ENCODE measurements around the gene RHBDD1.

Gene RHBDD1

DNA sequence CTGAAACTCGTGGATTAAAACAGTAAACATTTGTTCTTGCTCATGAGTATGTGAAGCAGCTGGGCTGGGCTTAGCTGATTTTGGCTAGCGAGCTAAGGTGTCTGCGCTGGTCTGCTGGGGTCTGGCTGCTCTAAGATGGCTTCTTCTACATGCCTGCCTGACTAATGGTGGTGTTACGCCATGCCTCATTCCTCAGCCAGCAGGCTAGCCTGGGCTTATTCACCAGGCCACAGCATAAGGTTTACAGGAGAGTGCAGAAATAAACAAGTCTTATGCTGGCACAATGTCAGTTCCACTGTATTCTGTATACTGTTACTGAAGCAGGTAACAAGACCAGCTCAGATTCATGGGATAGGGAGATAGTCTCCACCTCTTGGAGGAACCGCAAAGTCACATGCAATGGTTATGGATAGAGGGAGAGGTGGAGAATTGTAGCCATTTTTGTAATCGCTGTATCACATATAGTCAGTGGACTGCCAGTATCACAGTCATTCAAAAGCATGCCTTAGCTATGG, 80.0 kb downstream of the RHBDD1 start:
- Histone ChIP-seq H3K79me2 (ENCODE audit: control insufficient read depth, insufficient read depth, low read length) (no peaks in the 10 kb centered on the region), H2BK120ac (ENCODE audit: low read depth, low read length) (no peak overlapping the region), H2AK5ac (ENCODE audit: low read length) (no peak overlapping the region), H3K4ac (ENCODE audit: low read depth, low read length) (no peak overlapping the region), H3K36me3 (ENCODE audit: control insufficient read depth, insufficient read depth, low read length) (no peaks in the 10 kb centered on the region), H3K27ac (ENCODE audit: low read depth, low read length) (no peak overlapping the region), H3K27me3 (ENCODE audit: insufficient read depth, low read length, poor library complexity) (no peaks in the 10 kb centered on the region), H2BK15ac (replicated peaks; ENCODE audit: low read depth) (no peak overlapping the region), H3K9ac (ENCODE audit: low read length) (no peak overlapping the region), H2BK5ac (ENCODE audit: low read length) (no peak overlapping the region), H4K8ac (ENCODE audit: low read depth, low read length) (no peak overlapping the region), H4K5ac (ENCODE audit: low read length) (no peak overlapping the region), H3K4me3 (ENCODE audit: low read length) (no peak overlapping the region), H3K18ac (ENCODE audit: low read length) (no peak overlapping the region), H3K4me2 (ENCODE audit: low read length) (no peak overlapping the region), H3K23ac (ENCODE audit: low read length) (no peak overlapping the region), H3K79me1 (ENCODE audit: low read length) (no peaks in the 10 kb centered on the region), H3K56ac (ENCODE audit: low read length) (no peak overlapping the region), H3K4me1 (ENCODE audit: control insufficient read depth, low read depth, low read length) (no peaks in the 10 kb centered on the region)
- DNase-seq, result no peak
- no CpG with 5 or more reads among the region's 6 CpGs for WGBS (ENCODE audit: extremely low coverage, insufficient coverage, low lambda C conversion rate)

DNA sequence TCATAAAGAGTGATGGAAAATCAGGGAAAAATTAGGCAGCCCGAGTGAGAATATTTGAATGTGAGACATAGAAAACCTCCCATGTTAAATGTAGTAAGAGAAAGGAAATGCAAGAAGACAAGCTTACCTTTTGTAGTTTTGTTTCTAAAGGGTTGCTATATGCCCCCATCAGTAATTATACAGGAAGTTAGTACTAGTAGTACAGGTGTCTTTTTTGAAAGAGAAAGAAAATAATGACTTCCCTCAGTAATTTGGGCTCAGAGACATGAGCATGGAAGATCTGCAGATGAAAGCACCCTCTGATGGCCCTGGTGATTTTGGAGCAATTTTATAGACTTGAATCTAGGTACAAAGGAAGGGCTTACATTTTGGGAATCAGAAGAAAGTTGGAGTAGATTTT, 80.8 kb downstream of the RHBDD1 start:
- Histone ChIP-seq H3K4me1 (ENCODE audit: control insufficient read depth, low read depth, low read length) (no peaks in the 10 kb centered on the region), H2BK15ac (replicated peaks; ENCODE audit: low read depth) (no peak overlapping the region), H3K4me2 (ENCODE audit: low read length) (no peak overlapping the region), H3K79me1 (ENCODE audit: low read length) (no peaks in the 10 kb centered on the region), H2BK5ac (ENCODE audit: low read length) (no peak overlapping the region), H3K27me3 (ENCODE audit: insufficient read depth, low read length, poor library complexity) (no peaks in the 10 kb centered on the region), H3K18ac (ENCODE audit: low read length) (no peak overlapping the region), H2AK5ac (ENCODE audit: low read length) (no peak overlapping the region), H3K27ac (ENCODE audit: low read depth, low read length) (no peak overlapping the region), H3K9ac (ENCODE audit: low read length) (no peak overlapping the region), H3K56ac (ENCODE audit: low read length) (no peak overlapping the region), H3K23ac (ENCODE audit: low read length) (no peak overlapping the region), H3K79me2 (ENCODE audit: control insufficient read depth, insufficient read depth, low read length) (no peaks in the 10 kb centered on the region), H4K8ac (ENCODE audit: low read depth, low read length) (no peak overlapping the region), H2BK120ac (ENCODE audit: low read depth, low read length) (no peak overlapping the region), H3K4ac (ENCODE audit: low read depth, low read length) (no peak overlapping the region), H3K36me3 (ENCODE audit: control insufficient read depth, insufficient read depth, low read length) (no peaks in the 10 kb centered on the region), H3K4me3 (ENCODE audit: low read length) (no peak overlapping the region), H4K5ac (ENCODE audit: low read length) (no peak overlapping the region)
- WGBS (ENCODE audit: extremely low coverage, insufficient coverage, low lambda C conversion rate), result no CpG with 5 or more reads among the region's 1 CpG
- DNase-seq, result no peak

DNA sequence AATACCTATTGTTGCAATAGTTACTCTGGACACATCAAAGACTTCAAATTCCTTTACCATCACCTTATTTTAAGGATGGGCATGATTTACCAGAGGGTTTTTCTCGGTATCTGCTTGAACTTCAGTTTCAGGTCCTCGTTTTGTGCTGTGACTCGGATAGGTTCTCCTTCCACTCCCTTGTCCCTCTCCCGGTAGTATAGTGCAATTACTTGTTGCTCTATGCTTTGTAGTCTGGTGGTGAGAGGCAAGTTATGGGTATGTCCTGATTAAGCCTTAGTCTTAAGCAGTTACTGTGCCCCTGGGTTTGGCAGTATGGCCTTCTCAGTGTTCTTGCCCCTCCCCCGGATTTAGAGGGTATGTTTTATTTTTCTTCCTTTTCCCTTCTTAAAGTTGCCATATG, 96.6 kb downstream of the RHBDD1 start:
- Histone ChIP-seq H3K18ac (ENCODE audit: low read length) (no peak overlapping the region), H3K56ac (ENCODE audit: low read length) (no peak overlapping the region), H3K4ac (ENCODE audit: low read depth, low read length) (no peak overlapping the region), H3K79me1 (ENCODE audit: low read length) (no peaks in the 10 kb centered on the region), H2BK5ac (ENCODE audit: low read length) (no peak overlapping the region), H3K23ac (ENCODE audit: low read length) (no peak overlapping the region), H4K8ac (ENCODE audit: low read depth, low read length) (no peak overlapping the region), H3K9ac (ENCODE audit: low read length) (no peak overlapping the region), H2BK120ac (ENCODE audit: low read depth, low read length) (no peak overlapping the region), H2AK5ac (ENCODE audit: low read length) (no peak overlapping the region), H3K4me2 (ENCODE audit: low read length) (no peak overlapping the region), H2BK15ac (replicated peaks; ENCODE audit: low read depth) (no peak overlapping the region), H3K4me3 (ENCODE audit: low read length) (no peak overlapping the region), H3K4me1 (ENCODE audit: control insufficient read depth, low read depth, low read length) (no peaks in the 10 kb centered on the region), H3K27ac (ENCODE audit: low read depth, low read length) (no peak overlapping the region), H4K5ac (ENCODE audit: low read length) (no peak overlapping the region), H3K36me3 (ENCODE audit: control insufficient read depth, insufficient read depth, low read length) (no peaks in the 10 kb centered on the region), H3K79me2 (ENCODE audit: control insufficient read depth, insufficient read depth, low read length) (no peaks in the 10 kb centered on the region), H3K27me3 (ENCODE audit: insufficient read depth, low read length, poor library complexity) (no peaks in the 10 kb centered on the region)
- no peak for DNase-seq
- WGBS (ENCODE audit: extremely low coverage, insufficient coverage, low lambda C conversion rate), result no CpG with 5 or more reads among the region's 5 CpGs

DNA sequence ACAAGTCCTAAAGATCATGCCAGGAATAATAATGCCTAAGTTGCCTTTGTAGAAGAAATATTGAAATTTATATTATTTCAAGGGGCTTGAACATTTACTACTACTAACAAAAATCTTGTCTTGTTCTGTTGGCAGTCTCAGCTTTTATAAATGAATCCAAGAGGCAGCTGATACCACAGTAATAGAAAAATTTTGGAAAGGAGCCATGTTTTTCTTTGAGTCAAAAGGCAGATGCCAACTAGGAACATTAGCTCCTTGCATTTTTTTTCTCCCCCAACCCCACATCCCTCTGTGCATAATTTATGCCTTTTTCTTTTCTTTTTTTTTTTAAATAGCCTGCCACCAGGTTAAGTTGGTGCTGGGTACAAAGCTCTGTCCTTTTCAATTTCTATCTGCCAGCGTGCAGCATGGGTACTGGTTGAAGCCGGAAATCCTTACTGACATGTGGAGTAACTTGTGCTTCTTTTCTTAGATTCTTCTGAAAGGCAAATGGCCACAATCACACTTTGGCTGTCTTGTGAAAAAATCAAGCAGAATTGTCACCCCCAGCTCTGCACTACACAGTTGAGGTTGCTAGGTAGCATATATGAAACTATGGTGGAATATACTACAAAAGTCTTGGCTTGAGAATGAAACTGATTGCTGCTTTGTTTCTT, 98.8 kb downstream of the RHBDD1 start:
- no peak overlapping the region for H4K5ac ChIP-seq (ENCODE audit: low read length)
- H3K27me3 ChIP-seq (ENCODE audit: insufficient read depth, low read length, poor library complexity), result no peaks in the 10 kb centered on the region
- no peak overlapping the region for H3K27ac ChIP-seq (ENCODE audit: low read depth, low read length)
- H3K4ac ChIP-seq (ENCODE audit: low read depth, low read length), result no peak overlapping the region
- DNase-seq, result no peak
- no peak overlapping the region for H3K23ac ChIP-seq (ENCODE audit: low read length)
- H2AK5ac ChIP-seq (ENCODE audit: low read length), result no peak overlapping the region
- H2BK120ac ChIP-seq (ENCODE audit: low read depth, low read length), result no peak overlapping the region
- H3K9ac ChIP-seq (ENCODE audit: low read length), result no peak overlapping the region
- H3K4me3 ChIP-seq (ENCODE audit: low read length), result no peak overlapping the region
- H3K79me1 ChIP-seq (ENCODE audit: low read length), result no peaks in the 10 kb centered on the region
- no peak overlapping the region for H3K56ac ChIP-seq (ENCODE audit: low read length)
- H4K8ac ChIP-seq (ENCODE audit: low read depth, low read length), result no peak overlapping the region
- no peak overlapping the region for H2BK15ac ChIP-seq (replicated peaks; ENCODE audit: low read depth)
- no peaks in the 10 kb centered on the region for H3K36me3 ChIP-seq (ENCODE audit: control insufficient read depth, insufficient read depth, low read length)
- H3K4me1 ChIP-seq (ENCODE audit: control insufficient read depth, low read depth, low read length), result no peaks in the 10 kb centered on the region
- no peak overlapping the region for H3K4me2 ChIP-seq (ENCODE audit: low read length)
- H3K18ac ChIP-seq (ENCODE audit: low read length), result no peak overlapping the region
- no peaks in the 10 kb centered on the region for H3K79me2 ChIP-seq (ENCODE audit: control insufficient read depth, insufficient read depth, low read length)
- no peak overlapping the region for H2BK5ac ChIP-seq (ENCODE audit: low read length)
- no CpG with 5 or more reads among the region's 2 CpGs for WGBS (ENCODE audit: extremely low coverage, insufficient coverage, low lambda C conversion rate)

DNA sequence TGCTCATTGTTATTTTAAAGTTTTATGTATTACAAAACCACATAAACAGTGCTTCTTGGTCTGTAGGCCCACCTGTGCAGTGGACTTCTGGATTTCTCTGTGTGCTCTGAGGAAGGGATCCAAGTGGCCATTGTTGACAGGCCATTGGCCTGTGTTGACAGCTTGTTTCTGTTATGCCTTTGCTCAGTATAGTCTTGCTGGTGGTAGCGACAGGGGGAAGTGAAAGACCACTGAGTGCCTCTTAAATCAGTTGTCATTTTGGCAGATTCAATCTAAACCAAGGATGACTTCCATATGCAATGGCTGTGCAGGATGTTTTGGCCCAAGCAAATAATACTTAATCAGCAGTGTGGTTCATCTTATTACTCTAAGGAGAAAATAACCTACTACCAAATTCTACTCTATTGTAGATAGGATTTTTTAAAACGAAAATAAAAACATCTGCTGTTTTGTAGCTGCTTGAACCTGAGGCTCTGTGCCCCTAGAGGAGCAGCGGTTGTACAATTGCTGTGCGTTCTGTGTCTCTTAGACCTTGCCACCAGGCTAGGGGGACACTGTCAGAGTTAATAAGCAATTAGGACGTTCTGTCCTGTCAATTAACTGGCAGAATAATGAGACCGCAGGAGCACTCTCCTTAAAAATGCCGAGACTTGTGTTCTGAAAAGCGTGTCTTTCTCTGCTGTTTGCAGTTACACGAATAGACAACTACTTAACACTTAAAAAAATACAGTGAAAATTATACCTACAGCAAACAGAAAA, 108.2 kb downstream of the RHBDD1 start:
- Histone ChIP-seq H3K79me1 (ENCODE audit: low read length) (no peaks in the 10 kb centered on the region), H3K4me1 (ENCODE audit: control insufficient read depth, low read depth, low read length) (no peaks in the 10 kb centered on the region), H3K4ac (ENCODE audit: low read depth, low read length) (no peak overlapping the region), H3K4me2 (ENCODE audit: low read length) (no peak overlapping the region), H3K4me3 (ENCODE audit: low read length) (no peak overlapping the region), H3K23ac (ENCODE audit: low read length) (no peak overlapping the region), H3K56ac (ENCODE audit: low read length) (no peak overlapping the region), H2BK5ac (ENCODE audit: low read length) (no peak overlapping the region), H2AK5ac (ENCODE audit: low read length) (no peak overlapping the region), H3K18ac (ENCODE audit: low read length) (no peak overlapping the region), H3K27ac (ENCODE audit: low read depth, low read length) (no peak overlapping the region), H3K36me3 (ENCODE audit: control insufficient read depth, insufficient read depth, low read length) (no peaks in the 10 kb centered on the region), H3K27me3 (ENCODE audit: insufficient read depth, low read length, poor library complexity) (no peaks in the 10 kb centered on the region), H2BK120ac (ENCODE audit: low read depth, low read length) (no peak overlapping the region), H2BK15ac (replicated peaks; ENCODE audit: low read depth) (no peak overlapping the region), H3K79me2 (ENCODE audit: control insufficient read depth, insufficient read depth, low read length) (no peaks in the 10 kb centered on the region), H4K5ac (ENCODE audit: low read length) (no peak overlapping the region), H4K8ac (ENCODE audit: low read depth, low read length) (no peak overlapping the region), H3K9ac (ENCODE audit: low read length) (no peak overlapping the region)
- DNase-seq, result no peak
- WGBS (ENCODE audit: extremely low coverage, insufficient coverage, low lambda C conversion rate), result no CpG with 5 or more reads among the region's 9 CpGs
